ENCODE results near the gene AGBL1. TPM values are rescaled to one million over a fixed set of nuclear protein-coding genes. Genes with fewer than 3 reads are reported as not detected.

Gene AGBL1
- total and polyA plus RNA-seq, 2 donors (not counting 1 experiment from before 2014, with no cell fraction given) = not detected

- H3K4me1 ChIP-seq (ENCODE audit: control insufficient read depth in 2 of 2, insufficient read depth in 2 of 2, low read length in 2 of 2) = no peaks in the 10 kb centered on the region
- H4K20me1 ChIP-seq (ENCODE audit: control insufficient read depth, insufficient read depth, low read length, poor library complexity, severe bottlenecking) = no peaks in the 10 kb centered on the region
- intact Hi-C loops (cut with micrococcal nuclease) = no loop called here
- no peak overlapping the region for H3K4me3 ChIP-seq (ENCODE audit: control extremely low read depth in 1 of 5, extremely low read depth in 1 of 5, insufficient read depth in 1 of 5, low read depth in 2 of 5, low read length in 4 of 5)
- ATAC-seq (ENCODE audit: low read depth) (no peak), DNase-seq (no peak)
- H3K27me3 ChIP-seq (replicated peaks in 1 of 4; ENCODE audit: control extremely low read depth in 1 of 4, control insufficient read depth in 3 of 4, insufficient read depth in 4 of 4, low read length in 3 of 4) = no peaks in the 10 kb centered on the region
- no peak overlapping the region for H3K4me2 ChIP-seq (replicated peaks; ENCODE audit: low read depth, low read length, poor library complexity, severe bottlenecking)
- Mint-ChIP-seq H3K4me3 (no peak overlapping the region), H3K27ac (no peak overlapping the region), H3K27me3 (no peaks in the 10 kb centered on the region), H3K4me1 (no peaks in the 10 kb centered on the region), H3K9me3 (ENCODE audit: insufficient read depth) (no peaks in the 10 kb centered on the region)
- no peaks in the 10 kb centered on the region for H3K36me3 ChIP-seq (replicated peaks in 1 of 2; ENCODE audit: control extremely low read depth in 1 of 2, control insufficient read depth in 1 of 2, extremely low read depth in 1 of 2, insufficient read depth in 2 of 2, low read length in 1 of 2)
- POLR2A ChIA-PET = no interaction called here
- 83% methylated on average over 2 of the region's 4 CpGs for WGBS (ENCODE audit: insufficient coverage)
- H2AFZ ChIP-seq (ENCODE audit: insufficient read depth, low read depth, low read length, poor library complexity, severe bottlenecking) = no peak overlapping the region
- no peak for TF ChIP-seq EZH2 (IDR thresholded peaks at IDR 0.05; ENCODE audit: borderline replicate concordance, insufficient read depth, low read depth, low read length, poor library complexity, severe bottlenecking)
- TF ChIP-seq CTCF (IDR thresholded peaks at IDR 0.05) = no peak
- no peaks in the 10 kb centered on the region for H3K79me2 ChIP-seq (ENCODE audit: control insufficient read depth, insufficient read depth, low read length)
- CTCF ChIA-PET = no interaction called here
- H3K9ac ChIP-seq (ENCODE audit: low read length) = no peak overlapping the region
- H3K27ac ChIP-seq (ENCODE audit: low read length in 2 of 2) = no peak overlapping the region
- no peaks in the 10 kb centered on the region for H3K9me3 ChIP-seq (ENCODE audit: control extremely low read depth in 1 of 3, control insufficient read depth in 2 of 3, insufficient read depth in 1 of 3, low read length in 2 of 3)
These were observed 609.3 kb downstream of the AGBL1 start for GRCh38 chr15:86689006-86689405.

DNA sequence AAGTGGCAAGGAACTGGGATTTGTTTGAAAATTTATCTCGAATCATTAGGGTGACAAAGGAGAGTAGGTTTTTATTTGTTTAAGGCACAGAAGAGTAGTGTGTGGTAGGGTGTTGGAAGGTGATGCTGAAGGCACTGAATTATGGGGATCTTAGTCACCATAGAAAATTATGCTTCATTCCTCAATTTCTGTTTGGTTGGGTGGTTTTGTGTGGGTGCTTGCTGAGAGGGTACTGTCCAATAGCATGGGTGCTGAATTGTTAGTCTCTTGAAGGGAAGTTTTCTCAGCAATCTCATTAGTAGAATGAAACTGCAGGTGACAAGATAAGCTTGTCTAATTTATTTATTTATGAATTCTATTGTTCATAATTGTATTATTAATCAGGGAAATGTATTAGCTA, 610.9 kb downstream of the AGBL1 start:
- TF ChIP-seq EZH2 (IDR thresholded peaks at IDR 0.05; ENCODE audit: borderline replicate concordance, insufficient read depth, low read depth, low read length, poor library complexity, severe bottlenecking) = no peak
- no peak for TF ChIP-seq CTCF (IDR thresholded peaks at IDR 0.05)
- WGBS (ENCODE audit: insufficient coverage) = 100% methylated on average over 1 of the region's 1 CpG
- no peak for ATAC-seq (ENCODE audit: low read depth)
- DNase-seq = no peak
- no peak overlapping the region for H3K27ac ChIP-seq (ENCODE audit: low read length in 2 of 2)
- POLR2A ChIA-PET = no interaction called here
- no peak overlapping the region for H3K4me3 ChIP-seq (ENCODE audit: control extremely low read depth in 1 of 5, extremely low read depth in 1 of 5, insufficient read depth in 1 of 5, low read depth in 2 of 5, low read length in 4 of 5)
- Mint-ChIP-seq H3K9me3 (ENCODE audit: insufficient read depth) (no peaks in the 10 kb centered on the region), H3K27ac (no peak overlapping the region), H3K27me3 (no peaks in the 10 kb centered on the region), H3K4me3 (no peak overlapping the region), H3K4me1 (no peaks in the 10 kb centered on the region)
- no peaks in the 10 kb centered on the region for H3K36me3 ChIP-seq (replicated peaks in 1 of 2; ENCODE audit: control extremely low read depth in 1 of 2, control insufficient read depth in 1 of 2, extremely low read depth in 1 of 2, insufficient read depth in 2 of 2, low read length in 1 of 2)
- no peaks in the 10 kb centered on the region for H3K9me3 ChIP-seq (ENCODE audit: control extremely low read depth in 1 of 3, control insufficient read depth in 2 of 3, insufficient read depth in 1 of 3, low read length in 2 of 3)
- no peaks in the 10 kb centered on the region for H4K20me1 ChIP-seq (ENCODE audit: control insufficient read depth, insufficient read depth, low read length, poor library complexity, severe bottlenecking)
- no peaks in the 10 kb centered on the region for H3K79me2 ChIP-seq (ENCODE audit: control insufficient read depth, insufficient read depth, low read length)
- no peak overlapping the region for H3K4me2 ChIP-seq (replicated peaks; ENCODE audit: low read depth, low read length, poor library complexity, severe bottlenecking)
- H3K9ac ChIP-seq (ENCODE audit: low read length) = no peak overlapping the region
- CTCF ChIA-PET = no interaction called here
- intact Hi-C loops (cut with micrococcal nuclease) = no loop called here
- H3K27me3 ChIP-seq (replicated peaks in 1 of 4; ENCODE audit: control extremely low read depth in 1 of 4, control insufficient read depth in 3 of 4, insufficient read depth in 4 of 4, low read length in 3 of 4) = no peaks in the 10 kb centered on the region
- no peak overlapping the region for H2AFZ ChIP-seq (ENCODE audit: insufficient read depth, low read depth, low read length, poor library complexity, severe bottlenecking)
- no peaks in the 10 kb centered on the region for H3K4me1 ChIP-seq (ENCODE audit: control insufficient read depth in 2 of 2, insufficient read depth in 2 of 2, low read length in 2 of 2)

Data from B cell (primary cell).